Transverse colon (tissue), 4 donors: Measurements from ENCODE around the gene GGPS1. TPM values are rescaled to one million over a fixed set of nuclear protein-coding genes. Genes with fewer than 3 reads are reported as not detected.
"Not testable (repeated sequence)": the region's sequence is repeated elsewhere in the genome, so short reads cannot be mapped to it uniquely, and the experiment has no call there.

Experiments
- DNase-seq: peaks from one replicate; pipeline ENCODE4 v3.0.0-alpha.2; 2019
- H3K27ac ChIP-seq, 4 donors: fragments of 200-600 bp; sonication (generic); 2 replicates each; pipeline ENCODE4 v1.5.1; 2016 to 2018; ENCODE audit warnings: inconsistent platforms in 4 of 4
- H3K27me3 ChIP-seq: fragments of 200-600 bp; sonication (generic); 2 replicates; pipeline ENCODE4 v1.5.1; 2017; ENCODE audit warnings: inconsistent platforms
- H3K36me3 ChIP-seq, 4 donors: fragments of 200-600 bp; sonication (generic); 2 replicates each; pipeline ENCODE4 v1.5.1; 2017 to 2019; ENCODE audit warnings: inconsistent platforms in 4 of 4
- H3K4me1 ChIP-seq, 4 donors: fragments of 200-600 bp; sonication (generic); 2 replicates each; pipeline ENCODE4 v1.5.1; 2017 to 2020; ENCODE audit warnings: inconsistent platforms in 4 of 4
- H3K4me3 ChIP-seq, 4 donors: fragments of 200-600 bp; sonication (generic); 1 replicate in 1 of 4; 2 replicates in 3 of 4; pipeline versions ENCODE4 v1.5.1 to v1.6.1; 2017 to 2019; ENCODE audit warnings: inconsistent platforms in 4 of 4
- H3K9me3 ChIP-seq, 2 donors: fragments of 200-600 bp; sonication (generic); 2 replicates each; pipeline ENCODE4 v1.5.1; 2017 to 2019; ENCODE audit warnings: inconsistent platforms in 2 of 2
- CTCF ChIP-seq, 5 experiments: fragments of 200-600 bp in 3 of 5; fragments of 450-650 bp in 2 of 5; sonication (generic) in 3 of 5; IDR thresholded peaks; 1 replicate in 2 of 5; 2 replicates in 3 of 5; pipeline ENCODE4 v1.5.1; 2016 to 2017; ENCODE audit warnings: antibody characterized with exemption in 5 of 5, inconsistent platforms in 3 of 5, mild to moderate bottlenecking in 2 of 5, moderate library complexity in 1 of 5
- EP300 ChIP-seq: sonication (generic); formaldehyde crosslinking; IDR thresholded peaks from one replicate; pipeline ENCODE4 v1.6.1; 2017; ENCODE audit warnings: antibody characterized with exemption, low read depth
- POLR2A ChIP-seq: fragments of 450-650 bp; IDR thresholded peaks from one replicate; pipeline ENCODE4 v1.6.1; 2016; ENCODE audit warnings: antibody characterized with exemption, mild to moderate bottlenecking, moderate library complexity
- POLR2AphosphoS5 ChIP-seq, 3 donors: sonication (generic); formaldehyde crosslinking; IDR thresholded peaks; one replicate each; pipeline ENCODE4 v1.6.1; 2016; ENCODE audit warnings: antibody characterized with exemption in 3 of 3
- WGBS, 2 donors: methylation state at CpG; one replicate each; pipeline ENCODE4 v1.1.5; 2018; ENCODE audit warnings: low coverage in 1 of 2; 5-methylcytosine and 5-hydroxymethylcytosine counted together
- in situ Hi-C, 4 donors: fragments of 200-750 bp; cut with MboI; loops; one replicate each; pipeline versions ENCODE4 v1.15.0 to v1.15.1; 2017; ENCODE audit warnings: low sequenced_read_pairs in 3 of 4, low pct_ligation_motif_present in 1 of 4, low pct_unique_long_range_greater_than_20kb in 1 of 4
- intact Hi-C: fragments of 100-400 bp; cut with DNase I; formaldehyde crosslinking; loops from one replicate; pipeline ENCODE4 v1.15.1; 2023; ENCODE audit warnings: low total_unique reads
- total RNA-seq, 4 donors: library from RNA; depleted of rRNA; stranded (reverse); fragments of >200 nt; gene quantifications; one replicate each; pipeline ENCODE4 v1.1.0, GENCODE V29; 2016

GGPS1 gene
- total RNA-seq, 4 donors from 2014 or later = 11.2 to 22.1 (median 16.9) TPM

GRCh38 chr1:235351898-235352297 lies 23.5 kb downstream of the GGPS1 start:
- no peak overlapping the region for H3K27ac ChIP-seq
- H3K9me3 ChIP-seq = no peaks in the 10 kb centered on the region
- no peaks in the 10 kb centered on the region for H3K4me1 ChIP-seq
- in situ Hi-C loops = no loop called here
- no peak for DNase-seq
- no peaks in the 10 kb centered on the region for H3K36me3 ChIP-seq
- no peaks in the 10 kb centered on the region for H3K27me3 ChIP-seq
- intact Hi-C loops = no loop called here
- 63% methylated on average over 3 of the region's 3 CpGs; no CpG with 5 or more reads in 1 of the 2 donors for WGBS, 2 donors
- no peak for TF ChIP-seq POLR2A
- no peak for TF ChIP-seq POLR2AphosphoS5 (IDR thresholded peaks at IDR 0.05)
- no peak for TF ChIP-seq CTCF (IDR thresholded peaks at IDR 0.05)
- TF ChIP-seq EP300 = no peak
- no peak overlapping the region for H3K4me3 ChIP-seq

- Histone ChIP-seq H3K27me3 (no peaks in the 10 kb centered on the region), H3K36me3 (no peaks in the 10 kb centered on the region), H3K9me3 (no peaks in the 10 kb centered on the region), H3K4me1 (no peaks in the 10 kb centered on the region), H3K27ac (no peak overlapping the region), H3K4me3 (no peak overlapping the region)
- 54 to 59% methylated on average over 3 to 11 of the region's 11 CpGs for WGBS, 2 donors
- intact Hi-C loops = no loop called here
- no peak for TF ChIP-seq POLR2AphosphoS5 (IDR thresholded peaks at IDR 0.05)
- no peak for TF ChIP-seq POLR2A
- in situ Hi-C loops = no loop called here
- DNase-seq = peak; percentile 22
Observed at GRCh38 chr1:235357485-235358373, 29.4 kb downstream of the GGPS1 start.

GRCh38 chr1:235358899-235359298 lies 30.5 kb downstream of the GGPS1 start:
- in situ Hi-C loops = no loop called here
- WGBS, 2 donors = 81% methylated on average over 3 of the region's 3 CpGs
- H3K4me1 ChIP-seq = no peaks in the 10 kb centered on the region
- no peak overlapping the region for H3K27ac ChIP-seq
- no peaks in the 10 kb centered on the region for H3K27me3 ChIP-seq
- no peaks in the 10 kb centered on the region for H3K36me3 ChIP-seq
- TF ChIP-seq POLR2AphosphoS5 (IDR thresholded peaks at IDR 0.05) (no peak), CTCF (IDR thresholded peaks at IDR 0.05) (no peak), POLR2A (no peak), EP300 (no peak)
- H3K9me3 ChIP-seq = no peaks in the 10 kb centered on the region
- intact Hi-C loops = no loop called here
- no peak for DNase-seq
- no peak overlapping the region for H3K4me3 ChIP-seq

- peaks cover 0 to 12% (median 7%) of the 10 kb centered on the region in 4 donors for H3K4me1 ChIP-seq
- H3K27ac ChIP-seq, H3K36me3 ChIP-seq, H3K27me3 ChIP-seq, DNase-seq, in situ Hi-C loops, intact Hi-C loops, H3K4me3 ChIP-seq, H3K9me3 ChIP-seq: not testable (repeated sequence)
- WGBS, 2 donors = 91 to 93% methylated on average over 8 to 9 of the region's 9 CpGs
Observed at GRCh38 chr1:235364189-235364588, 35.8 kb downstream of the GGPS1 start.

- no peaks in the 10 kb centered on the region for H3K36me3 ChIP-seq
- peak overlapping the region in 2 of 4 donors; percentile 86 to 89 for H3K27ac ChIP-seq
- TF ChIP-seq EP300 = no peak
- TF ChIP-seq CTCF (IDR thresholded peaks at IDR 0.05) = no peak
- no peak for TF ChIP-seq POLR2AphosphoS5 (IDR thresholded peaks at IDR 0.05)
- TF ChIP-seq POLR2A = no peak
- in situ Hi-C loops = no loop called here
- H3K4me1 ChIP-seq = peaks cover 0 to 15% (median 7%) of the 10 kb centered on the region in 4 donors
- WGBS, 2 donors = 83 to 100% methylated on average over 1 to 5 of the region's 5 CpGs
- DNase-seq = no peak
- H3K4me3 ChIP-seq = no peak overlapping the region
- H3K27me3 ChIP-seq = no peaks in the 10 kb centered on the region
- H3K9me3 ChIP-seq = no peaks in the 10 kb centered on the region
- intact Hi-C loops = no loop called here
Observed at GRCh38 chr1:235366286-235366685, 37.9 kb downstream of the GGPS1 start.
